Measurements from ENCODE around the gene WDR73.

Gene WDR73

DNA sequence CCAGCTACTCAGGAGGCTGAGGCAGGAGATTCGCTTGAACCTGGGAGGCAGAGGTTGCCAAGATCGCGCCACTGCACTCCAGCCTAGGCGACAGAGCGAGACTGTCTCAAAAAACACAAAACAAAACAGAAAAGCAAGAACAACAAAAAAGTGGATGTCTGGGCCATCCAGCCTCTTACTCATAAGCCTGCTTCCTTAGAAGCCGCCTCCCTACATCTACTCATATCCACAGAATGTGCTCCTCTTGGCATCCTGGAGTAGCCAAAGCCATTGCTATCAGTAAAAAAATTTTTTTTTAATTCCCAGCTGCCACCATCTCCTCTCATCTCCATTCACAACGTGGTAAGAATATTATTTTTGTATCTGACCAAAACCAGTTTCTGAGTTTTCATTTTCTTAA is 42.5 kb downstream of the WDR73 start:
- DNase-seq (ENCODE audit: low spot score) = no peak

DNA sequence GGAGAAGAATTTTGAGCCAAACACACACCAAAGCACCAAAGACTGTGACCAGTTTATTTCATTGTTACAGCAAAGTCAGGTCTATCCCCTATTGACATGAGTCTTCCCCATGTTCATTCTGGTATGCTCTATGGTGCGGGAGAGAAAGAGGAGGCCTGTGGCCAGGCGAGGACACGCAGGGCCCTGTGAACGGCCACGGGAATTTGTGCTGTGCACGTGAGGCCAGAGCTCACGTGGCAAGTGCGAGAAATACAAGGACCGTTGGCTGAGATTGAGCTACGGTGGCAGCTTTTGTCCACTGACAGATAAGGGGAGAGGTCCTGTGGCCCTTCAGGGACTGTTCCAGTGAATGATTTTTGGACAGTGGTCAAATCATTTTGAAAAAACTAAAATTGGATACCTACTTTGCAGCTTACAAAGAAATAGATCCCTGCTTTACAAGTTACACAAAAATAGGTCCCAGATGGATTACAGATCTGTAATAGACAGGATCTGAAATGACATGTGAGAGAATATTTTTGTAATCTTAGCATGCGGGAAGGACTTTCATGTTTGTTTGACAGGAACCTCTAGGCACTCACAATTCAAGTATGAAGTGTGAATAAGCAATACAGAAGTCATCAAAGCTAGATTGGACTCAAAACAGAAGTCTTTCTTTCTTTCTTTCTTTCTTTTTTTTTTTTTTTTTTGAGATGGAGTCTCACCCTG is 44.1 kb downstream of the WDR73 start:
- DNase-seq (ENCODE audit: low spot score) = no peak

DNA sequence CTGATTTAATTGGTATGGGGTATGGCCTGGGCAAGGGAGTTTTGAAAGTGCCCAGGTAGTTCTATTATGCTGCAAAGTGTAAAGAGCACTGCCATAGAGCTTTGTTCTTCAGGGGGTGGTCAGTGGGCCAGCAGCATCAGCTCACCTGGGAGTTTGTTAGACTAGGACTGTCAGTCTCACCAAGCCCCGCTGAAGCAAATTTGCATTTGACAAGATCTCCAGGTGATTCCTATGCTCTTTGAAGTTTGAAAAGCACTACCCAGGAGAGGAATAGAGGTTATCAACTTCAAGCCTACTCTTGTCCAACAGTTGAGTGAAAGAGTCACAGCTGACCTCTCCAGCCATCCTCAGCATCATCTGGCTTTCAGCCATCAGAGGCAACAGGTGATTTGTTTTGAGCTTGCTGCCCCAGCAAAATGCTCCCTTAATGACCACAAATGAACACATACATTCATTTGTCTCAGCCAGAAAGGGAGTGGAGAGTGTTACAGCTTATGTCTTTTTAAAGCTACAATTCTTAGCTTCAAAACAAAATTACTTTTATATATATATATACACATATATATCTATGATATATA is 45.3 kb downstream of the WDR73 start:
- no peak for DNase-seq (ENCODE audit: low spot score)

DNA sequence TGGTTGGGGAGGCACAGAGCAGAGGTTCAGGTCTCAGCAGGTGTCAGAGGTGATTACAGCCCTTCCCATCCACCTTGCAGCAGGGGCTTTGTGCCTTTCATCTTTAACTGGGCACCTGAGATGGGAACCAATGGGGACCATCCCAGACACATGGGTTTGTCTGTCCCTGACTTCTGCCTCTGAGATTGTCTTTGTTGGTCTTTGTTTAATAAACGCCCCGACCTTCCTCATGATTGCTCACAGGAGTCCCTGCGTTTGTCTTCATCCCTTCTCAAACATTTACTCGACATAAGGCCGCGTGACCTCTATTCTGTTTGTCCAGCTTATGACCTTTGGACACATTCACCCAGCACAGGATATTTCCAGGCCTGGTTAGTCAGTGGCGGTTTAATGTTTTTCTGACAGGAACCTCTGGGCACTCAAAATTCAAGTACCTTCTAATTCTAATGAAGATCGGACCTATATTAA is 47.4 kb downstream of the WDR73 start:
- no peak for DNase-seq (ENCODE audit: low spot score)

DNA sequence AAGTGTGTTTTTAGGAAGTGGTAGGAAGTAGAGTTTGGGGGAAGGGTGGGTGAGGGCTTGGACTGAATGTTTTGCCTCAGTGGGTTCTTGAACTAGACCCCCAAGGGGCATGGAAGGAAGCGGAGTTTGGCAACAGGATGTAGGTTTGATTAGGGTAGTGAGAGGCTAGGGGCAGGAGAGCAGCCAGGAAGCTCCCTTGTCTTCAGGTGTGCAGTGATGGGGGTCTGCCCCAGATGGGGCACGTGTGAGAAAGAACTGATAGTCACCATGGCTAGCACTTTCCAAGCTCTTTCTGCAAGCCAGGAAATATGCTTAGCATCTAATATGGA is 48.6 kb downstream of the WDR73 start:
- no peak for DNase-seq (ENCODE audit: low spot score)

DNA sequence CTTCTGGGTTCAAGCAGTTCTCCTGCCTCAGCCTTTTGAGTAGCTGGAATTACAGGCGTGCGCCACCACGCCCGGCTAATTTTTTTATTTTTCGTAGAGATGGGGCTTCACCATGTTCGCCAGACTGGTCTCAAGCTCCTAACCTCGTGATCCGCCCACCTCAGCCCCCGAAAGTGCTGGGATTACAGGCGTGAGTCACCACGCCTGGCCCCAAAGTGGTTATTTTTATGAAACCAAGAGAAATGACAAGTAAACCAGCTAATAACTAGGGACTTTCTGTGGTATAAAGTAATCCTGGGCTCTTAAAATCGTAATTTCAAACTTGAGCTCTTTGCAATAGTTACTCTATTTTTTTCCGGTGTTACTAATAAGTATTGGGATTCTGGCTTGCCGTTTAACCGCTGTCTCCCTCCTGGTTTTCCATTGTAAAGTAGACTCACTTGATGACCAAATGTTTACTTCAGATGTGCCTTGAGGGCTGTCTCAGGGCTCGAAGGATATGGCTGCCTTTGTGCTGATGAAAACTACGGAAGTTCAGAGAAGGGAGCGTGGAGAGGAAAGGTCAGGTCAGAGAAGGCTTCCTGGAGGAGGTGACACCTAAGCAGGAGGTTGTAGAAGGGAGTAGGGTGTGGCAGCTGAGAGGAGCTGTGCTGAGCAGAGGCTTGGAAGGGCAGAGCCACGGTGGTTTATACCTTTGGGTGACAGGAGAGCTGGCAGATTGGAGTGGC is 49.1 kb downstream of the WDR73 start:
- no peak for DNase-seq (ENCODE audit: low spot score)

DNA sequence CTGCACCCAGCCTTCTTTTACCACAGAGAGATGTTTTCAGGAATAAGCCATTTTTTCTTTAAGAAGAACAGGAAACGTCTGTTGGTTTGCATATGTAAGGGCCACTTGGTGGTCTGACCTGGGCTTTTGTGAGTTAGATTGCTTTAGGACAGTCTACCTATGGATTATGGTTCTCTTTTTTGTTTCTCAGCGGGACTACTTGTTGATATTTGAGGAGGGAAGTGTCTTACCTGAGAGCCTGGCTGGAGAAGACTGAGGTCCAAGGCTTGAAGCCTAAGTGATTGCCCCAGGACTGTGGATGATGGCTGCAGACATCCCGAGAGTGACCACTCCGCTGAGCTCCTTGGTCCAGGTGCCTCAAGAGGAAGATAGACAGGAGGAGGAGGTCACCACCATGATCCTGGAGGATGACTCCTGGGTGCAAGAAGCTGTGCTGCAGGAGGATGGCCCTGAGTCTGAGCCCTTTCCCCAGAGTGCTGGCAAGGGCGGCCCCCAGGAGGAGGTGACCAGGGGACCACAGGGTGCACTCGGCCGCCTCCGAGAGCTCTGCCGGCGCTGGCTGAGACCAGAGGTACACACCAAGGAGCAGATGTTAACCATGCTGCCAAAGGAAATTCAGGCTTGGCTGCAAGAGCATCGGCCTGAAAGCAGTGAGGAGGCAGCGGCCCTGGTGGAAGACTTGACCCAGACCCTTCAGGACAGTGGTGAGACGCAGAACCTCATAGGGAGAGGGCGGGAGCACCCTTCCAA is 50.3 kb downstream of the WDR73 start:
- DNase-seq (ENCODE audit: low spot score) = no peak

DNA sequence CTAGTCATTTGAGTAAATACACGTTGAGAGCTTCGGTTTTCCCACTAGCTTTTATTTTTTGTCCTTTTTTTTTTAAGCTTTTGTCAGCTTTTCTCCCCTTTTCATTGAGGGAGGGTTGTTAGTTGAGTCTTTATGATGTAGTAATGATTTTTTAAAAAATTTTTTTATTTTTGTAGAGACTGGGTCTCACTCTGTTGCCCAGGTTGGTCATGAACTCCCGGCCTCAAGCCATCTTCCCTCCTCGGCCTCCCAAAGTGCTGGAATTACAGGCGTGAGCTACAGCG is 52.6 kb downstream of the WDR73 start:
- DNase-seq (ENCODE audit: low spot score) = no peak

DNA sequence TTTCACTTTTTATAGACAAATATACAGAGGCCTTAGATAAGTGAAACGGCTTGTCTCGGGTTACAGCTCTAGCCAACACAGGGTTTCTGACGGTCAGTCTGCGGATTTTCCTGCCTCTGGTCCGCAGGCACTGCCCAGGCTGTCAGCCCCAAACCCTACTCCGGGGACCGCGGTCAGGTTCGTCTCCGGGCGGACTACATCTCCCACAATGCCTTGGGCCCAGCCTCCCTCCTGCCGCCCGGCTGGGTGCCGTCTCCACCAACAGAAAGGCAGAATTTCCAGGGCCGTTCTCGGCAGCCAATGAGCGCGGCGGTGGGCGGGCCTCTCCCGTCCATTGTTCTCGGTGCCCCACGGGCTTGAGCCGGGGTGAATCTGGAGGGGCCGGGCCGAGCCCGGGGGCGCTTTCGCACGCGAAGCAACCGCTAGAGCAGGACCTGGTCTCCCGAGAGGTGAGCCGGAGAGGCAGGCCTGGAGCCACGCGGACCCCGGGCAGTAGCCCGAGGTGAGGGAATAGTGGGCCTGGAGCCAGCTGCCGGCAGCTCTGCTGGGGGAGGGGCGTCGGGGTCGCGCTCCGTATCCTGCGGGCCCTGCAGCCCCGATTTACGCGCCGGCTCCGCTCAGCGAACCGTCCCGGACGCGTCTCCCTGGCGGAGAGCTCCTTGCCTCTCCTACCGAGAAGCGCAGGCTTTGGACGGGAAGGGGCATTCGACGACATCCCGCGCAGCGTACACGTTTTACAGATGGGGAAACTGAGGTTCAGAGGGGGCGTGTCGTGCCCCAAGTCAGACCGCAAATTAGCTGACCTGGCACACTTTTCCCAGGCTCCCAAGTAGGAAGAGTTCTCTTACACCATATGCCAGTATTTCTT is 53.2 kb downstream of the WDR73 start, which contains the start of gene ZSCAN2:
ZSCAN2 (plus strand) TSS at position 323 of the 868 bp plus-strand sequence. CDS start 2,919 bp downstream, outside the sequence.
- DNase-seq (ENCODE audit: low spot score) = peak; percentile 97

DNA sequence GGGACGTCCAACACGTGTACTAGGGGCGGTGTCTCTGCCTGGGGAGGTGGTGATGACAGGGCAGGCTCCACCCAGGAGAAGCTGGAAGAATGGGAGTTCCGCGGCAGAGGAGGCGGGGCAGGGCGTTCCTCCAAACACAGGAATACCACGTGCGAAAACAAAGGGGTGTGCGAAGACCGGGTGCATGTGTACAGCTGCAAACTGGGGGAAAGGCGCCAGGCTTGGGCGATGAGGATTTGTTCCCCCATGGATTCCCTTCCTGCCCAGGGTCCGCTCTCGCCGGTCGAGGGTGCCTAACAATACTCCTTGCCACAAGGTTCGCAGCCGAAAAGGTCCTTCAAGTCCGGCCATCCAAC is 53.8 kb downstream of the WDR73 start:
- peak; percentile 32 for DNase-seq (ENCODE audit: low spot score)

DNA sequence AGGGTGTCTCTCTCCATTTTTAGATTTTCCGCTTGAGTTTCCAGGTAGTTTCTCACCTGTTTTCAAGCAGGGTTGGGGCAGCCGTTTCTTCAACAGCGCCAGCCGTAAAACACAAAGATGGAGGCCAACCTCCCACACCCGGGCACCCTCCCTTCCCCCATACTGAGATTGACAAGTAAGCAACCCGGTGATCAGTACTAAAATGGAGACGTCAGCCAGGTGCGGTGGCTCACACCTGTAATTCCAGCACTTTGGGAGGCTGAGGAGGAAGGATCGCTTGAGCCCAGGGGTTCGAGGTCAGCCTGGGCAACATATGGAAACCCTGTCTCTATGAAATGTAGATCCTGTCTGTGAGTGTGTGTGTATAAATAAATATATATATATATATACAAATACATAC is 54.2 kb downstream of the WDR73 start:
- DNase-seq (ENCODE audit: low spot score) = no peak

DNA sequence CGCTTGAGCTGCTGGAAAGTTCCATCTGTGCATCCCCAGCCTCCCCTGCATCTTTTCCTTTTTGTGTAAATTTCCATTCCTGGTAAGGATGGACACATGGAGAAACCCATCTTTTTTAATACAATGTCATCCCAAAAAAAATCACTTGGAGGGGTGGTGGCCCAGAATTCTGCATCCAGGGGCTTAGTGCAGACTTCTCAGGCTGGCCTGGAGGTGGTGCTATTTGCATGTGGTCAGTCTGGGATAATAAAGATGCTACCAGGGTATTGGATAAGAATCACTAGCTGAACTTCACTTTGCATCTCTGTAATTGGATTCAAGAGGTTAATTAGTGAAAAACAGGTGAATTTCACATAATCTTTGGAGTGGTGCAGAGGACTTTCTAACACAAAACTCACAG is 55.1 kb downstream of the WDR73 start:
- DNase-seq (ENCODE audit: low spot score) = peak; percentile 39

DNA sequence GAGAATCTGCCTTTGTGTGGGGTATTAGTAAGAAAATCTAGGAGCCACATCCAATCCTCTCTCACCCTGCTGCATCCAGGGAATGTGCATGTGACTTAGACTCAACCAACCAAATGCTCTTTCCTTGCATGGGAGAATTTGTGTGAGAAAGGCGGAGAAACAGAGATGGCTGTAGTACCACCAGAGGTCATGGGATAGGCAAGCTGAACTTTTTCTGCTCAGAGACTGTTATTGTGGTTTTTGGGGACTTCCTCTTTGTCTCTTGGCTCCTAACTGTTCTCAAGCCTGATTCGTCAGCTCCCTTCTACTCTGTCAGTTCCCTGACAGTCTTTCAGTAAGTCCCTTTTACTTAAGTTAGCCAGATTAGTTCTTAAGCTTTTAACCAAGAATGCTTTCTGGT is 55.8 kb downstream of the WDR73 start:
- DNase-seq (ENCODE audit: low spot score) = peak; percentile 70

DNA sequence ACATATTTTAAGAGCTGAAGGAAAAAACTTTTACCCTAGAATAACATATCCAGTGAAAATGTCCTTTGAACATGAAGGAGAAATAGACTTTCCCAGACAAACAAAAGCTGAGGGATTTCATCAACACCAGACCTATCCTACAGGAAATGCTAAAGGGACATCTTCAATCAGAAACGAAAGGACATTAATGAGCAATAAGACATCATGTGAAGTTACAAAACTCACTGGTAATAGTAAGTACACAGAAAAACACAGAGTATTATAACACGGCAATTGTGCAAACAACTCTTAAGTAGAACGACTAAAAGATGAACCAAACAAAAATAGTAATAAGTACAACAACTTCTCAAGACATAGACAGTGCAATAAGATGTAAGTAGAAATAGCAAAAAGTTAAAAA is 56.8 kb downstream of the WDR73 start:
- no peak for DNase-seq (ENCODE audit: low spot score)

DNA sequence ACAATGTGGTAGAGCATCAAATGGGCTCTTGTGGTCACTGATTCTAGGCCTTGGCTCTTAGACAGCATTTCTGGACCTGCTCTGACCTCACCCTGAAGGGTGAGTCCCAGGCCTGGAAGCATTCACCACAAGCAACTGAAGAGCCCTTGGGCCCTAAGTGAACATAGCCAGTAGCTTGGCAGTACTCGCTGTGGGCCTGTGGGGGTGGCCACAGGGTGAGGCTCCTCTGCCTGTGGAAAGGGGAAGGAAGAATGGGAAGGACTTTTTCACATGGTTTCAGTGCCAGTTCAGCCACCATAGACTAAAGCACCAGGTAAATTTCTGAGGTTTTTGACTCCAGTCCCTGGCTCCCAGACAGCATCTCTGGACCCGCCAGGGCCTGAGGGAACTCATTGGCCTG is 58.4 kb downstream of the WDR73 start:
- DNase-seq (ENCODE audit: low spot score) = no peak

DNA sequence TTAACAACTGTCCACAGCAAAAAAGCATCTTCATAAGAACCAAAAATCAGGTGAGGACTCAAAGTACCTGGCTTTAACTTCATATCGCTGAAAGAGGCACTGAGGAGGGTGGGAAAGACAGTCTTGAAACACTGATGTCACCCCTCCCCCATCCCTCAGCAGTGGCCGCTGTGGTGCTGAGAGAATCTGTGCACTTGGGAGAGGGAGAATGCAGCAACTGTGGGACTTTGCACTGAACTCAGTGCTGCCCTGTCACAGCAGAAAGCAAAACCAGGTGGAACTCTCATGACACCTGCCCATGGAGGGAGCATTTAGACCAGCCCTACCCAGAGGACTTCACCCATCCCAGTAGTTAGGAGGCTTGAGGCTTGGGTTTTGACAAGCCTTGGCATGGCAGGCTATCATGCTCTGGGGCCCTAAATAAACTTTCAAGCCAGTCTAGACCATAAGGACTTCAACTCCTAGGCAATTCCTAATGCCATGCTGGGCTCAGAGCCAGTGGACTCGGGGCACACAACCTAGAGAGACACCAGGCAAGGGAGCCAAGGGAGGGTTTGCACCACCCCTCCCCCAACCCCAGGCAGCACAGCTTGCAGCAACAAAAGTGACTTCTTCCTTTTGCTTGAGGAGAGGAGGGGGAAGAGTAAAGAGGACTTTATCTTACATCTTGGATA is 59.3 kb downstream of the WDR73 start:
- no peak for DNase-seq (ENCODE audit: low spot score)

DNA sequence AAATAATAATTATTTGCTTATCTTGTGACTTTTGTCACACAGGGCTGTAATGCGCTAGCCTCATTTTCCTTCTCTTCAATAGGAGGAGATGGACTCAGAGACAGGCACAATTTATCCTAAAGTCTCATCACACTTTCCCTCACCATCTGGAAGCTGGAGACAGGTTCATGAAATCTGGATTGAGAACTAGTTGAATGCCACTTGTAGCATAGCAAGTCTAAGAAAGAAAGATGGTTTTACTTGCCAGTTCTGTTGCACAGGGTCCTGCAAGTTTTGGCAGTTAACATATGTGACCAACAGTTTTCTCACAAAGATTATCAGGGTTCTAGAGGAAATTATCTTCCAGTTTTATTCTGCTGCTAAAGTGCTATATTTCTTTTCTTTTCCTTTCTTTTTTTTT is 62.3 kb downstream of the WDR73 start:
- DNase-seq (ENCODE audit: low spot score) = no peak

DNA sequence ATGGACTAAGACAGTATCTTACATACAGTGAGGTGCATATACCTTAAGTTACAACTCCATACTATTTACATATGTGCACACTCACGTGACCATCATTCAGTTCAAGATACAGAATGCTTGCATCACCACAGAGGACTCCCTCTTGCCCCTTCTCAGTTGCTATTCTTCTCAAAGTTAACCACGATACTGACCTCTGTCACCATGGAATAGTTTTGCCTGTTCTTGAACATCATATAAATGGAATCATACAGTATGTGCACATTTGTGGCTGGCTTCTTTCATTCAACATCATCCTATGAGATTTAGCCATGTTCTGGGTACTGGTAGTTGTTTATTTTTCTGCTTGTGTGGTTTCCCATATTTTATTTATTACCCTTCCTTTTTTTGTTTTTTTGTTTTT is 63.7 kb downstream of the WDR73 start:
- no peak for DNase-seq (ENCODE audit: low spot score)

Measured in germinal center (tissue), 1 donor.